Liver (tissue), 3 donors: ENCODE results near the gene SLC39A3.

Source experiments
- GABPA ChIP-seq, 2 donors: IDR thresholded peaks in 1 of 2; conservative IDR thresholded peaks in 1 of 2; 2 replicates each; pipeline ENCODE4 v1.6.1; 2016; ENCODE audit warnings: antibody characterized with exemption in 2 of 2, mild to moderate bottlenecking in 1 of 2, moderate library complexity in 1 of 2
- HNF4G ChIP-seq: IDR thresholded peaks from 2 replicates; pipeline ENCODE4 v1.6.1; 2016; ENCODE audit warnings: antibody characterized with exemption
- JUND ChIP-seq, 2 donors: IDR thresholded peaks; 2 replicates each; pipeline ENCODE4 v1.6.1; 2016; ENCODE audit warnings: antibody characterized with exemption in 2 of 2
- RAD21 ChIP-seq, 2 donors: IDR thresholded peaks; 2 replicates each; pipeline ENCODE4 v1.6.1; 2016; ENCODE audit warnings: antibody characterized with exemption in 2 of 2, mild to moderate bottlenecking in 2 of 2
- SP1 ChIP-seq: IDR thresholded peaks from 2 replicates; pipeline ENCODE4 v1.6.1; 2018; ENCODE audit warnings: antibody characterized with exemption, mild to moderate bottlenecking
- TF ChIP-seq, protein P1 (sequence below): fragments of 150-350 bp; IDR thresholded peaks from 2 replicates; pipeline ENCODE4 v1.5.1; 2017; ENCODE audit warnings: improper control_type of control experiment, low read depth, low read length; ENCODE audit not compliant: missing input control
- TF ChIP-seq, protein P2 (sequence below): IDR thresholded peaks from 2 replicates; pipeline ENCODE4 v1.6.1; 2016; ENCODE audit warnings: antibody characterized with exemption
- donor health status: healthy.
- donor health status: healthy.

DNA sequence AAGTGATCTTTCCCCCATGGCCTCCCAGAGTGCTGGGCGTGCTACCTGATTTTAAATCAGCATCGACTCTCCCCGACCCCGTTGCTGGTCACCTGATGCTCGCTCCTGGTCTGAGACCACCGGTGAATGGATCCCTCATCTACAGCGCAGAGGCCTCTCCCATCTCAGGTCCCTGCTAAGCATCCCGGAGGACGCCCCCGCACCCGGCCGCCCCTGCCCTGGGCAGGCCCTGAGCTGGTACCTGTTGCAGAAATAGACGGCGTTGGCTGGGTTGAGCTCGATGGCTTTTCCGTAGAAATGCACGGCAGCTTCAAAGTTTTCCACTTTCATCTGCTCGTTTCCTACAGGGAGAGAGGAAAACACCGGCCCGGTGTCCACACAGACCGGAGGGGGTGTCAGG is 25.1 kb upstream of the SLC39A3 start:
- no peak for TF ChIP-seq GABPA (IDR thresholded peaks at IDR 0.05 in 1 of 2, conservative IDR thresholded peaks at IDR 0.05 in 1 of 2)
- no peak for TF ChIP-seq RAD21 (IDR thresholded peaks at IDR 0.05)
- TF ChIP-seq JUND (IDR thresholded peaks at IDR 0.05), result no peak
- no peak for TF ChIP-seq HNF4G
- TF ChIP-seq, protein P1, sequence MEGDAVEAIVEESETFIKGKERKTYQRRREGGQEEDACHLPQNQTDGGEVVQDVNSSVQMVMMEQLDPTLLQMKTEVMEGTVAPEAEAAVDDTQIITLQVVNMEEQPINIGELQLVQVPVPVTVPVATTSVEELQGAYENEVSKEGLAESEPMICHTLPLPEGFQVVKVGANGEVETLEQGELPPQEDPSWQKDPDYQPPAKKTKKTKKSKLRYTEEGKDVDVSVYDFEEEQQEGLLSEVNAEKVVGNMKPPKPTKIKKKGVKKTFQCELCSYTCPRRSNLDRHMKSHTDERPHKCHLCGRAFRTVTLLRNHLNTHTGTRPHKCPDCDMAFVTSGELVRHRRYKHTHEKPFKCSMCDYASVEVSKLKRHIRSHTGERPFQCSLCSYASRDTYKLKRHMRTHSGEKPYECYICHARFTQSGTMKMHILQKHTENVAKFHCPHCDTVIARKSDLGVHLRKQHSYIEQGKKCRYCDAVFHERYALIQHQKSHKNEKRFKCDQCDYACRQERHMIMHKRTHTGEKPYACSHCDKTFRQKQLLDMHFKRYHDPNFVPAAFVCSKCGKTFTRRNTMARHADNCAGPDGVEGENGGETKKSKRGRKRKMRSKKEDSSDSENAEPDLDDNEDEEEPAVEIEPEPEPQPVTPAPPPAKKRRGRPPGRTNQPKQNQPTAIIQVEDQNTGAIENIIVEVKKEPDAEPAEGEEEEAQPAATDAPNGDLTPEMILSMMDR, result no peak
- TF ChIP-seq, protein P2, sequence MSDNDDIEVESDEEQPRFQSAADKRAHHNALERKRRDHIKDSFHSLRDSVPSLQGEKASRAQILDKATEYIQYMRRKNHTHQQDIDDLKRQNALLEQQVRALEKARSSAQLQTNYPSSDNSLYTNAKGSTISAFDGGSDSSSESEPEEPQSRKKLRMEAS, result no peak
- TF ChIP-seq SP1, result no peak
